Measurements from ENCODE around the gene CD38.

GRCh38 chr4:15837591-15837990 lies 59.5 kb downstream of the CD38 start:
- TF ChIP-seq EZH2 (conservative IDR thresholded peaks at IDR 0.05; ENCODE audit: low read depth, low read length) (no peak), CTCF (CRISPR knock-in tag; IDR thresholded peaks at IDR 0.05) (no peak), ZBTB42 (CRISPR knock-in tag; IDR thresholded peaks at IDR 0.05) (no peak), NFATC3 (CRISPR knock-in tag; IDR thresholded peaks at IDR 0.05) (no peak), DMTF1 (CRISPR knock-in tag; IDR thresholded peaks at IDR 0.05) (no peak), ZNF274 (CRISPR knock-in tag; IDR thresholded peaks at IDR 0.05) (no peak), RBFOX2 (IDR thresholded peaks at IDR 0.05; ENCODE audit: low read depth, low read length) (no peak), ZNF644 (CRISPR knock-in tag; IDR thresholded peaks at IDR 0.05; ENCODE audit: low read depth) (no peak), ATF2 (CRISPR knock-in tag; IDR thresholded peaks at IDR 0.05) (no peak), BHLHE40 (IDR thresholded peaks at IDR 0.05; ENCODE audit: low read length) (no peak), TOE1 (CRISPR knock-in tag; IDR thresholded peaks at IDR 0.05) (no peak), TRAFD1 (CRISPR knock-in tag; IDR thresholded peaks at IDR 0.05; ENCODE audit: borderline replicate concordance) (no peak), HDAC6 (IDR thresholded peaks at IDR 0.05; ENCODE audit: low read depth, low read length) (no peak), REST (IDR thresholded peaks at IDR 0.05; ENCODE audit: borderline replicate concordance in 1 of 2, low read depth in 1 of 2, low read length in 2 of 2) (no peak)
